ENCODE measurements around the gene RPS6KC1.
A peak's percentile ranks its signal among the peaks of the same experiment; 100 is the strongest.
"Not testable (repeated sequence)": the region's sequence is repeated elsewhere in the genome, so short reads cannot be mapped to it uniquely, and the experiment has no call there.

The RPS6KC1 gene

DNA sequence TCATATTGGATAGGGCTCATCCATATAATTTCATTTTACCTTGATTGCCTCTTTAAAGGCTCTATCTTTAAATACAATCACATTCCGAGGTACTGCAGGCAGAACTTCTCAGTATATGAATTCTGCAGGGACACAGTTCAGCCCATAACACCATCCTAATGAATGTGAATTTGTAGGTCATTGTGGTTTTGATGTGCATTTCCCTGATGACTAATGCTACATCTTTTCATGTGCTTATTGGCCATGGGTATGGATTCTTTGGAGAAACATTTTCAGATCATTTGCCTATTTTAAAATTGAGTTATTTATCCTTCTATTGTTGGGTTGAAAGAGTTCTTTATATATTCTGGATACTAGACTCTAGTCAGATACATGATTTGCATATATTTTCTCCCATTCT, 9.6 kb upstream of the RPS6KC1 start:
- no peak overlapping the region for H3K4me3 Mint-ChIP-seq
- peaks cover 16% of the 10 kb centered on the region for H3K27me3 Mint-ChIP-seq
- H3K27ac Mint-ChIP-seq (ENCODE audit: low read depth) = no peak overlapping the region
- no peak for ATAC-seq (replicated peaks; ENCODE audit: extremely low read depth, poor library complexity, severe bottlenecking)
- DNase-seq (ENCODE audit: low spot score in 2 of 2) = no peak
- no peaks in the 10 kb centered on the region for H3K9me3 Mint-ChIP-seq
- H3K36me3 Mint-ChIP-seq (ENCODE audit: insufficient read depth) = peaks cover 2% of the 10 kb centered on the region
- no peaks in the 10 kb centered on the region for H3K4me1 Mint-ChIP-seq

- not testable (repeated sequence) for DNase-seq (ENCODE audit: low spot score in 2 of 2); H3K9me3 Mint-ChIP-seq; H3K4me3 Mint-ChIP-seq; ATAC-seq (replicated peaks; ENCODE audit: extremely low read depth, poor library complexity, severe bottlenecking); H3K36me3 Mint-ChIP-seq (ENCODE audit: insufficient read depth); H3K4me1 Mint-ChIP-seq; H3K27ac Mint-ChIP-seq (ENCODE audit: low read depth)
- peaks cover 27% of the 10 kb centered on the region for H3K27me3 Mint-ChIP-seq
Observed at GRCh38 chr1:213045321-213046226, 5.5 kb upstream of the RPS6KC1 start.

DNA sequence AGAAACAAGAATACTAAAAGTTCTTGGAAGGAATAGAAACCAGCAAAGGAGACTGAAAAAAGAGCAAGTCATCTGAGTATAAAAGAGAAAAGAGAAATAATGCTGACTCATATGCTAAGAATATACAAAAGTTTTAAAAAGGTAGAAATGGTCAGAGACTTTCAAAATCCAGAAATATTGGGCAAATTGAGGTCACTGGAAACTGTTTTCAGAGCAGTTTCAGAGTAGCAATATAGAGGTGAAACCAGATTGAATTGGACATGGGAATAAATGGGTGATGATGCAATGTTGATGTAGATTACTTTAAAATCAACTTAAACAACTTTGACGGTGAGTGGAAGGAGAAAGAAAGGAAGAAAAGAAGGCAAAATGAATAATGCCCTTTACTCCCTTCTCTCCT, 1.8 kb upstream of the RPS6KC1 start:
- no peak overlapping the region for H3K4me3 Mint-ChIP-seq
- peaks cover 13% of the 10 kb centered on the region for H3K36me3 Mint-ChIP-seq (ENCODE audit: insufficient read depth)
- H3K27me3 Mint-ChIP-seq = peaks cover 27% of the 10 kb centered on the region
- DNase-seq (ENCODE audit: low spot score in 2 of 2) = no peak
- no peak overlapping the region for H3K27ac Mint-ChIP-seq (ENCODE audit: low read depth)
- H3K9me3 Mint-ChIP-seq = peaks cover 7% of the 10 kb centered on the region
- no peak for ATAC-seq (replicated peaks; ENCODE audit: extremely low read depth, poor library complexity, severe bottlenecking)
- peaks cover 30% of the 10 kb centered on the region for H3K4me1 Mint-ChIP-seq

- ATAC-seq (replicated peaks; ENCODE audit: extremely low read depth, poor library complexity, severe bottlenecking) = peak; percentile 16
- H3K4me3 Mint-ChIP-seq = peak overlapping the region; percentile 82
- peaks cover 30% of the 10 kb centered on the region for H3K4me1 Mint-ChIP-seq
- peaks cover 7% of the 10 kb centered on the region for H3K9me3 Mint-ChIP-seq
- peak overlapping the region; percentile 90 for H3K27ac Mint-ChIP-seq (ENCODE audit: low read depth)
- DNase-seq (ENCODE audit: low spot score in 2 of 2) = no peak
- H3K36me3 Mint-ChIP-seq (ENCODE audit: insufficient read depth) = peaks cover 13% of the 10 kb centered on the region
- H3K27me3 Mint-ChIP-seq = peaks cover 27% of the 10 kb centered on the region
Observed at GRCh38 chr1:213050745-213051126, 305 bp upstream of the RPS6KC1 start.

- DNase-seq (ENCODE audit: low spot score in 2 of 2) (no peak), ATAC-seq (replicated peaks; ENCODE audit: extremely low read depth, poor library complexity, severe bottlenecking) (no peak)
- H3K27me3 Mint-ChIP-seq = peaks cover 27% of the 10 kb centered on the region
- peaks cover 34% of the 10 kb centered on the region for H3K4me1 Mint-ChIP-seq
- peaks cover 13% of the 10 kb centered on the region for H3K36me3 Mint-ChIP-seq (ENCODE audit: insufficient read depth)
- H3K27ac Mint-ChIP-seq (ENCODE audit: low read depth) = no peak overlapping the region
- H3K9me3 Mint-ChIP-seq = peaks cover 7% of the 10 kb centered on the region
- H3K4me3 Mint-ChIP-seq = peak overlapping the region; percentile 82
Observed at GRCh38 chr1:213051881-213052202, 801 bp downstream of the RPS6KC1 start.

GRCh38 chr1:213053455-213053854, 2.4 kb downstream of the RPS6KC1 start:
- no peak overlapping the region for H3K4me3 Mint-ChIP-seq
- H3K4me1 Mint-ChIP-seq = peaks cover 40% of the 10 kb centered on the region
- no peak overlapping the region for H3K27ac Mint-ChIP-seq (ENCODE audit: low read depth)
- H3K36me3 Mint-ChIP-seq (ENCODE audit: insufficient read depth) = peaks cover 16% of the 10 kb centered on the region
- DNase-seq (ENCODE audit: low spot score in 2 of 2) (no peak), ATAC-seq (replicated peaks; ENCODE audit: extremely low read depth, poor library complexity, severe bottlenecking) (no peak)
- peaks cover 7% of the 10 kb centered on the region for H3K9me3 Mint-ChIP-seq
- H3K27me3 Mint-ChIP-seq = peaks cover 12% of the 10 kb centered on the region

DNA sequence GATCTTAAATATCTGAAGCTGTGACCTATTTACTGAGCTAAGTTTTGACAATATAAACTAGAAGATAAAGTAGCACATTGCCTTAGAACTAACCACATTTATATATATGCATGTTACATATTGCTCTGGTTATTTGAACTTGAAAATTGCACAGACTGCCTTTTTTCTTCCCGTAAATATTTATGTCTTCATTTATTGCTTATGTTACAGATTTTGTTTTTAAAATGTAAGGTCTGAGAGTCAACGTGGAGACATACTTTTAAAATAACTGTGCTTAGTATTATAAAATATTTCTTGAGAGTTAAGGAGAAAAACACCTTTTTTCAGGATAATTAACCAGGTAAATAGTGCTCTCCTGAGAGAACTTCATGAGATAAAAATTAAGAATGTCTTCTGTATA, 3.1 kb downstream of the RPS6KC1 start:
- H3K9me3 Mint-ChIP-seq = peaks cover 7% of the 10 kb centered on the region

DNA sequence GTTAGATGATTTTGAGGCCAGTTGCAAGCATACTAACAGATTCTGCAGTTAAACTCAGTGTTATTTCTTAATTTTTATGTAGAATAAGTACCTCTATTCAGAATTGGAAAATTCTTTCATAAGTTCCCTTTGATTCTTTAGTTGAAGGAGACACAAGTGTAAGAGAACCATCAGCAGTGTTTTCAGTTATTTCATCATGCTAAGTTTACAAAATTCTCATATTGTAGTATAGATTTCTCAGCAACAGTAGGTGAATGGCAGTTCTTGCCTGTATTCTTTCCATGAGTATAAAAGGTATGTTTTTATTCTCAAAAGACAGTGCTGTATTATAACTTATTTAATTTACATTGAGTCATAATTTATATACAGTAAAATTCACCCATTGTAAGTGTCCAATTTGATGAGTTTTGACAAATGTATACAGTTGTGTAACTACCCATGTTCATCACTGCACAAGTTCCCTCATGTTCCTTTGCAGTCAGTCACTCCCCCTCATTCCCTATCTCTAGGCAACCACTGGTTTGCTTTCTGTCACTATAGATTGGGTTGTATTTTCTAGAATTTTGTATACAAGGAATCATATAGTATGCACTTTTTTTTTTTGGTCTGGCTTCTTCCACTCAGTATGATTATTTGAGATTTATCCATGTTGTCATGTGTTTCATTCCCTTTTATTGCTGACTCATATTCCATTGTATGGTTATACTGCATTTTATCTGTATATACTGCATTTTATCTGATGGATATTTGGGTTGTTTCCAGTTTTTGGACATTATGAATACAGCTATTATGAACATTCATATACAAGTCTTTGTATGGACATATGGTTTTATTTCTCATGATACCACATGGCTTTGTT, 3.9 kb downstream of the RPS6KC1 start:
- Mint-ChIP-seq H3K27ac (ENCODE audit: low read depth) (no peak overlapping the region), H3K36me3 (ENCODE audit: insufficient read depth) (peaks cover 16% of the 10 kb centered on the region), H3K4me3 (no peak overlapping the region), H3K4me1 (peaks cover 41% of the 10 kb centered on the region), H3K9me3 (peaks cover 7% of the 10 kb centered on the region), H3K27me3 (no peaks in the 10 kb centered on the region)
- DNase-seq (ENCODE audit: low spot score in 2 of 2) = no peak
- no peak for ATAC-seq (replicated peaks; ENCODE audit: extremely low read depth, poor library complexity, severe bottlenecking)

More for the DNA sequence above, 3.1 kb downstream of the RPS6KC1 start:
- H3K27ac Mint-ChIP-seq (ENCODE audit: low read depth) = no peak overlapping the region
- no peak overlapping the region for H3K4me3 Mint-ChIP-seq
- peaks cover 16% of the 10 kb centered on the region for H3K36me3 Mint-ChIP-seq (ENCODE audit: insufficient read depth)
- peaks cover 41% of the 10 kb centered on the region for H3K4me1 Mint-ChIP-seq
- no peak for DNase-seq (ENCODE audit: low spot score in 2 of 2)
- H3K27me3 Mint-ChIP-seq = peaks cover 5% of the 10 kb centered on the region
- no peak for ATAC-seq (replicated peaks; ENCODE audit: extremely low read depth, poor library complexity, severe bottlenecking)

DNA sequence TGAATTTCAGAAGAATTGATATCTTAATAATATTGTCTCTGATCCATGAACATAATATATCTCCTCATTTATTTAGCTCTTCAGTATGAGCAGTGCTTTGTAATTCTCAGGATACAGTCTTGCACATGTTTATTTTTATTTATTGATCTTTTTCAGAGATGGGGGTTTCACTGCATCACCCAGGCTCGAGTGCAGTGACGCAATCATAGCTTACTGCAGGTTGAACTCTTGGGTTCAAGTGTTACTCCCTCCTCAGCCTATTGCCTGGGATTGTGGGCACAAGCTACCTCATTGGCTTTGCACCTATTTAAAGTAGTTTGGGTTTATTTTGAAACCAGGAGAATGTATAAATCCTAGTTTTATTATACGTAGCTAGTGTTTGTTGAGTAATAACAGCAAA, 4.7 kb downstream of the RPS6KC1 start:
- H3K36me3 Mint-ChIP-seq (ENCODE audit: insufficient read depth) = peaks cover 11% of the 10 kb centered on the region
- H3K27ac Mint-ChIP-seq (ENCODE audit: low read depth) = no peak overlapping the region
- no peak for DNase-seq (ENCODE audit: low spot score in 2 of 2)
- no peak for ATAC-seq (replicated peaks; ENCODE audit: extremely low read depth, poor library complexity, severe bottlenecking)
- no peak overlapping the region for H3K4me3 Mint-ChIP-seq
- H3K9me3 Mint-ChIP-seq = no peaks in the 10 kb centered on the region
- peaks cover 33% of the 10 kb centered on the region for H3K4me1 Mint-ChIP-seq
- H3K27me3 Mint-ChIP-seq = no peaks in the 10 kb centered on the region

DNA sequence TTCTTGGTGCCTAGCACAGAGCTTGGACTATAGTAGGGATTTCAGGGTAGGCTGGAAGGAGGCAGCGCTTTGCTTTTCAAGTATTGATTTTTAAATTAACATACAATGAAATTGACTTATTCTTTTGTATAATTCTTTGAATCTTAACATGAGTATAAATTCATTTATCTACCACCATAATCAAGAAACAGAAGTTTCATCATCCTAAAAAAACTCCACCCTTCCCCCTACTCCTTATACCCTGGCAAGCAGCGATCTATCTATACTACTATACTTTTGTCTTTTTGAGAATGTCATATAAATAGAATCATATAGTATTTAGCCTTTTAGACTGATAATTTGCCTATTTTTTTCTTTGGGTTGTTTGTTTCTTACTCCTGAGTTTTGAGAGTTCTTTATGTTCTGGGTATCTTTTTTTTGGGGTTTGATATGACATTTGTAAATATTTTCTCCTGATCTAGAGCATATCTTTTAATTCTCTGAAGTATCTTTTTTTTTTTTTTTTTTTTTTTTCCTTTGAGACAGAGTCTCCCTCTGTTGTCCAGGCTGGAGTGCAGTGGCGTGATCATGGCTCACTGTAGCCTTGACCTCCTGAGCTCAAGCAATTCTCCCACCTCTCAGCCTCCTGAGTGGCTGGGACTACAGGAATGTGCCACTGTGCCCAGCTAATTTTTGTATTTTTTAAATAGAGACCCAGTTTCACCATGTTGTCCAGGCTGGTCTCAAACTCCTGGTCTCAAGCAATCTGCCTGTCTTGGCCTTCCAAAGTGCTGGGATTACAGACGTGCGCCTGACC, 6.4 kb downstream of the RPS6KC1 start:
- DNase-seq (ENCODE audit: low spot score in 2 of 2) (no peak), ATAC-seq (replicated peaks; ENCODE audit: extremely low read depth, poor library complexity, severe bottlenecking) (no peak)
- H3K27ac Mint-ChIP-seq (ENCODE audit: low read depth) = no peak overlapping the region

GRCh38 chr1:213060836-213061235, 9.8 kb downstream of the RPS6KC1 start:
- no peaks in the 10 kb centered on the region for H3K27me3 Mint-ChIP-seq
- H3K27ac Mint-ChIP-seq (ENCODE audit: low read depth) = no peak overlapping the region

More for the DNA sequence above, 6.4 kb downstream of the RPS6KC1 start:
- Mint-ChIP-seq H3K27me3 (no peaks in the 10 kb centered on the region), H3K4me1 (peaks cover 28% of the 10 kb centered on the region), H3K9me3 (no peaks in the 10 kb centered on the region), H3K36me3 (ENCODE audit: insufficient read depth) (peaks cover 4% of the 10 kb centered on the region), H3K4me3 (no peak overlapping the region)

DNA sequence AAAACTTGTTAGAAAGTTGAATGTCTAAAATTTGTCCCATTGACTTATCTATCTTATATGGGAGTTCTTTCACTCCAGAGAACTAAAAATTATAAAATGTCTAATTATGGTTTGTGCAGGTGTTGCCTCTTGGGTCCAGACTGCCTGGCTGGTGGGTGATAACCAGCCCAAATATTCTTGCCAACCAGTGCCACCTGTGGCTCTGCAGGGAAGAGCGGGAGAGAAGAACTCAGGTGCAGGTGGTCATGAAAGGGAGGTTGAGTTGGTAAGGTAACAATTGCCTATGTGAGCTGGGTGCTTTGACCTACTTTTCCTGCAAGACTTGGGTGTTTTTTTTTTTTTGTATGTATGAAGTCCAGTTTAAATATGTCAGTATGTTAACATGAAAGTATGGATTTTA, 10.2 kb downstream of the RPS6KC1 start:
- no peaks in the 10 kb centered on the region for H3K27me3 Mint-ChIP-seq
- DNase-seq (ENCODE audit: low spot score in 2 of 2) (no peak), ATAC-seq (replicated peaks; ENCODE audit: extremely low read depth, poor library complexity, severe bottlenecking) (no peak)
- H3K4me3 Mint-ChIP-seq = no peak overlapping the region
- peaks cover 17% of the 10 kb centered on the region for H3K4me1 Mint-ChIP-seq
- H3K27ac Mint-ChIP-seq (ENCODE audit: low read depth) = no peak overlapping the region
- H3K9me3 Mint-ChIP-seq = no peaks in the 10 kb centered on the region
- H3K36me3 Mint-ChIP-seq (ENCODE audit: insufficient read depth) = peaks cover 2% of the 10 kb centered on the region

More at GRCh38 chr1:213060836-213061235, 9.8 kb downstream of the RPS6KC1 start:
- no peak overlapping the region for H3K4me3 Mint-ChIP-seq
- peaks cover 17% of the 10 kb centered on the region for H3K4me1 Mint-ChIP-seq
- H3K36me3 Mint-ChIP-seq (ENCODE audit: insufficient read depth) = peaks cover 2% of the 10 kb centered on the region
- DNase-seq (ENCODE audit: low spot score in 2 of 2) = no peak
- ATAC-seq (replicated peaks; ENCODE audit: extremely low read depth, poor library complexity, severe bottlenecking) = no peak
- no peaks in the 10 kb centered on the region for H3K9me3 Mint-ChIP-seq

Measured in central memory CD8-positive, alpha-beta T cell (primary cell).